22Rv1 (cell line): ENCODE measurements around the gene LBHD2.

ENCODE experiments used
- H3K27ac ChIP-seq: fragments of 450-650 bp; 2 replicates; pipeline ENCODE4 v1.5.1; 2017
- ZFX ChIP-seq: fragments of 450-650 bp; IDR thresholded peaks from 2 replicates; pipeline ENCODE4 v1.6.1; 2017; ENCODE audit warnings: antibody characterized with exemption, borderline replicate concordance
- TF ChIP-seq, protein P1 (sequence below): fragments of 450-650 bp; IDR thresholded peaks from 2 replicates; pipeline ENCODE4 v1.5.1; 2017; ENCODE audit warnings: mild to moderate bottlenecking

LBHD2 gene

DNA sequence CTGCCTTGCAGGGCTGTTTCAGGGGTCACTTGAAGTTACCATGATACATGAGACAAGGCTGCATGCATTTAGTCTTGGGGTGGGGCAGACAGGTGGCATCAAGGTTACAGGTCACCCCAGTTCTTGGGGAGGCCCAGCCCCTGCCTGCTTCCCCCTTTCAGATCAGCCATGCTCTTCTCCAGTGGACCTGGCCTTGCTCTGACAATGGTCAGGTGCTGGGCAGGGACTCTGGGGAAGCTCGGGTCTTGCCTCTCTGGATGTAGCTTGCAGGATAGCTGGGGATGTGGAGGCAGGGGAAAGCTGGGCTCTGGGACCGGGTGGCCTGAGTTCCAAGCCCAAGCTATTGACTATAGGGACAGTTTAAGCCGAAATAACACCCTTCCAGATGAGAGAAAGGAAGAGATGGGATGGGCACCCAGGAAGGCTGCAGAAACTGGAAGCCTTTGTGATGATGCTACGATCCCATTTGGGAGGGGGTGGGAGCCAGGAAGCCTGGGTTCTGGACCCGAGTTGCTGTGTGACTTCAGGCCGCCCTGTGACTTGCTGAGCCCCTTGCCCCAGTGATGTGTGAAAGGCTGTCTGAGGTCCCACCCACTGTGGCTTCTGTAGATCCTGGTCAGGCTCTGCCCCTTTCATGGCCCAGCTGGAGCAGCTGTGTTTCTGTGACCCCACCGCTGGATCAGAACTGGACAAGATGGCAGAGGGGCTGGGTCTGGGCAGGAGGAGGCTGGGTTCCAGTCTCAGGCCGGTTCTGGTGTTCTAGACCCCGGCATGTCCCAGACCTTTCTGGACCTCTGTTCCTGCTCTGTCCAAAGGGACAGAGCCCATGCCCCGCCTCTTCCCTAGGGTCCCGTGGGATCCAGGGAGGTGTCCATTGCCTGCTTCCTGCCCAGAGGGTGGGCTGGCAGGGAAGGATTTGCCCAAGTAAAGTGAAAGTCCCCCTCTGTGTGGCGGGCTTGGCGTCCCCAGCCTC, 41.4 kb downstream of the LBHD2 start:
- H3K27ac ChIP-seq = no peak overlapping the region

DNA sequence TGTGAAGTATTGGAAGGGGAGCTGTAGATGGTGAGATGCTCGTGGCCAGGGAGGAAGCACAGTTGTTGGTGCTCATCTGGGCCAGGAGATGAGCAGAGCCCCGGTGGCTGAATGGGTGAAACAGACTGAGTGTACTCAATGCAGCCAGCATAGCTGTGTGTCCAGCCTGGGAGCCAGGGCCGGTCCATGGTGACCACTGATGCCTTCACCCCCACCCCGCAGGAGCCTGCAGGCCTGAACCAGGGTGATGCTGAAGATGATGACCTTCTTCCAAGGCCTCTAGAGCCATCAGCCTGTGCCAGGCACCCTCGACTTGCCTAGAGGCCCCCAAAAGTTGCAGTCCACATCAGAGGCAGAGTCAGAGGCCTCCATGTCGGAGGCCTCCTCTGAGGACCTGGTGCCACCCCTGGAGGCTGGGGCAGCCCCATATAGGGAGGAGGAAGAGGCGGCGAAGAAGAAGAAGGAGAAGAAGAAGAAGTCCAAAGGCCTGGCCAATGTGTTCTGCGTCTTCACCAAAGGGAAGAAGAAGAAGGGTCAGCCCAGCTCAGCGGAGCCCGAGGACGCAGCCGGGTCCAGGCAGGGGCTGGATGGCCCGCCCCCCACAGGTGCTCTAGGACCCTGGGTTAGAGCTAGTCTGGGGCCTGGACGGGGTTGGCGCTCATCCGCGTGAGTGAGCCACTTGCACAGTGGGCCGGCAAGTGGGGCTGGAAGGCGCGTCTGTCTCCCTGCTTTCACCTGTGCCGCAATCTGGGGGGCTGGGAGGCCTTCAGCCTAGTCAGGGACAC, 42.3 kb downstream of the LBHD2 start:
- H3K27ac ChIP-seq = peak overlapping the region; percentile 47
- TF ChIP-seq ZFX = no peak
- TF ChIP-seq, protein P1, sequence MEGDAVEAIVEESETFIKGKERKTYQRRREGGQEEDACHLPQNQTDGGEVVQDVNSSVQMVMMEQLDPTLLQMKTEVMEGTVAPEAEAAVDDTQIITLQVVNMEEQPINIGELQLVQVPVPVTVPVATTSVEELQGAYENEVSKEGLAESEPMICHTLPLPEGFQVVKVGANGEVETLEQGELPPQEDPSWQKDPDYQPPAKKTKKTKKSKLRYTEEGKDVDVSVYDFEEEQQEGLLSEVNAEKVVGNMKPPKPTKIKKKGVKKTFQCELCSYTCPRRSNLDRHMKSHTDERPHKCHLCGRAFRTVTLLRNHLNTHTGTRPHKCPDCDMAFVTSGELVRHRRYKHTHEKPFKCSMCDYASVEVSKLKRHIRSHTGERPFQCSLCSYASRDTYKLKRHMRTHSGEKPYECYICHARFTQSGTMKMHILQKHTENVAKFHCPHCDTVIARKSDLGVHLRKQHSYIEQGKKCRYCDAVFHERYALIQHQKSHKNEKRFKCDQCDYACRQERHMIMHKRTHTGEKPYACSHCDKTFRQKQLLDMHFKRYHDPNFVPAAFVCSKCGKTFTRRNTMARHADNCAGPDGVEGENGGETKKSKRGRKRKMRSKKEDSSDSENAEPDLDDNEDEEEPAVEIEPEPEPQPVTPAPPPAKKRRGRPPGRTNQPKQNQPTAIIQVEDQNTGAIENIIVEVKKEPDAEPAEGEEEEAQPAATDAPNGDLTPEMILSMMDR = no peak

More for the DNA sequence above, 41.4 kb downstream of the LBHD2 start:
- TF ChIP-seq, protein P1 = no peak
- no peak for TF ChIP-seq ZFX

DNA sequence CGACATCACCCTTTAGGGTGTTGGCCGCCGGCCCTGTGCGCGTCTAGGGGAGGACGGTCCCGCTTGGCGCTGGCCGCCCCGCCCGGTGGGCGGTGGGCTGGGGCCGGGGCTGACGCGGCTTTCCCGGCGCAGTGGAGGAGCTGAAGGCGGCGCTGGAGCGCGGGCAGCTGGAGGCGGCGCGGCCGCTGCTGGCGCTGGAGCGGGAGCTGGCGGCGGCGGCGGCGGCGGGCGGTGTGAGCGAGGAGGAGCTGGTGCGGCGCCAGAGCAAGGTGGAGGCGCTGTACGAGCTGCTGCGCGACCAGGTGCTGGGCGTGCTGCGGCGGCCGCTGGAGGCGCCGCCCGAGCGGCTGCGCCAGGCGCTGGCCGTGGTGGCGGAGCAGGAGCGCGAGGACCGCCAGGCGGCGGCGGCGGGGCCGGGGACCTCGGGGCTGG, 42.9 kb downstream of the LBHD2 start:
- TF ChIP-seq, protein P1 = peak; percentile 84
- no peak for TF ChIP-seq ZFX
- H3K27ac ChIP-seq = peak overlapping the region; percentile 47

DNA sequence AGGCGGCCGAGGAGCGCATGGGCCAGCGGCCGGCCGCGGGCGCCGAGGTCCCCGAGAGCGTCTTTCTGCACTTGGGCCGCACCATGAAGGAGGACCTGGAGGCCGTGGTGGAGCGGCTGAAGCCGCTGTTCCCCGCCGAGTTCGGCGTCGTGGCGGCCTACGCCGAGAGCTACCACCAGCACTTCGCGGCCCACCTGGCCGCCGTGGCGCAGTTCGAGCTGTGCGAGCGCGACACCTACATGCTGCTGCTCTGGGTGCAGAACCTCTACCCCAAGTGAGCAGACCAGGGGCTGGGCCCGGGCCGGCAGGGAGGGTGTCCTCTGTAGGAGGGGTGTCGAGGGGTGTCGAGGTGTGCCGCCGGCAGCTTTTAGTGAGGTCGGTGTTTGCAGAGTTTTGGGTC, 43.3 kb downstream of the LBHD2 start:
- H3K27ac ChIP-seq = peak overlapping the region; percentile 47
- TF ChIP-seq, protein P1 = peak; percentile 38
- TF ChIP-seq ZFX = no peak

DNA sequence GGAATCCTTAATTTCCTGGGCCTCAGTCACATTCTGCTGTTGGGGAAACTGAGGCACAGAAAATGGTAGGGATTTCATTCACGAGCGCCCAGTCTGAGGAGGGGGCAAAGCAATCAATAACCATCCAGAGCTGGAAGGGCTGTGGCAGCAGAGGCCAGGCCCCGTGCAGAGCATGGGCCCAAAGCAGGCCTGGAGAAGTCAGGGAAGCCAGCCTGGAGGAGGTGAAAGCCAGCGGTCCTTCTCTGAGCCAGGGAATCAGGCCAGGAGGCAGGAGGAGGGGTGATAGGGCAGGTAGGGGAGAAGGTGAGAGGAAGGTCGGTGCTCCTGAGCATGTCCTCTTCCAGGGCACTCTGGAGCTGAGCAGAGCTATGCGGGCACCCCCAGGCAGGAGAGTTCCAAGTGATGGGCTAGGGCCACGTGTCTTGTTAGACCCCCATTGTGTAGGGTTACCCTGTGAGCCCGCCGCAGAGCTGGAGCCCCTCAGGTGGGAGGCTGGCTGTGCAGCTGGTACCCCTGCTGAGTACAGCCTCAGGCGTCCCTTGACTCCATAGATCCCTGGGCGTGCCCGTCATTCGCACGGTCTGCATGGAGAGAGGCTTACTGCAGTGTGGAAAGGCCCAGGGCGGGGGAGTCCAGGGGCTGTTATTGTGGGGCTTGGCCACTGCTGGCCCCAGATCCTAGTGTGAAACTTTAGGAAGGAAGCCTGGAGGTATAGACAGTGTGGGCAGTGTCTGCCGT, 44.0 kb downstream of the LBHD2 start:
- no peak for TF ChIP-seq ZFX
- TF ChIP-seq, protein P1 = no peak
- no peak overlapping the region for H3K27ac ChIP-seq

DNA sequence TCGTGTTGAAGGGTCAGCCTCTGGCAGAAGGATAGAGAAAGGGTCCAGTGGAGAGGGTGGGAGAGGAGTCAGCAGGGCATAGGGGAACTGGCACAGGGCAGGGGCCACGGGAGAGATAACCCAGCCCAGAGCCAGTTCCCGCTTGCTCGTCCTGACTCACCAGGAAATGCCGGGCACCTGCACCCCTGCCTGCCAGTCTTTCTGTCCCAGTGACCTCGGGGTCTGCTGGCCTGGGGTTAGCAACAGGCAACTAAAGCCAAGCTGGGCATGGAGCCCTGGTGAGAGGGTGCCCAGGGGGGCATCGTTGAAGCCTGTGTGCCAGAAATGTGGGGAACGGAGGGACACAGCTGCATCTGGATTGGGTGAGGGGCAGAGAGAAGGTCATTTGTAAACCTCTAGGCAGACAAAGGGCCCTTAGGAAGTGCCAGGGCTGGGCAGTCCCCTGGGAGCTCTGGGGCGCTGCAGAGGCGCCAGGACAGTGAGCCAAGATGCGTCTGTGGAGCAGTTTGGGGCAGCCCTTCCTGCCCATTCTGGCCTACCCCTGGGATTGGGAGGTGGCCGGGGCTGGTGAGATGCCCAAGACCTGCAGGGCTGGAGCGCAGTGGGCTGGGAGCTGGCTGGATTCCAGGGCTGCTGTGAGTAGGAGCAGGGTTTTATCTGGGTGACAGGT, 44.8 kb downstream of the LBHD2 start:
- TF ChIP-seq, protein P1 = no peak
- TF ChIP-seq ZFX = no peak
- no peak overlapping the region for H3K27ac ChIP-seq
